ENCODE results near the gene CCDC85B.
"Not testable (repeated sequence)": the region's sequence is repeated elsewhere in the genome, so short reads cannot be mapped to it uniquely, and the experiment has no call there.

CCDC85B gene

DNA sequence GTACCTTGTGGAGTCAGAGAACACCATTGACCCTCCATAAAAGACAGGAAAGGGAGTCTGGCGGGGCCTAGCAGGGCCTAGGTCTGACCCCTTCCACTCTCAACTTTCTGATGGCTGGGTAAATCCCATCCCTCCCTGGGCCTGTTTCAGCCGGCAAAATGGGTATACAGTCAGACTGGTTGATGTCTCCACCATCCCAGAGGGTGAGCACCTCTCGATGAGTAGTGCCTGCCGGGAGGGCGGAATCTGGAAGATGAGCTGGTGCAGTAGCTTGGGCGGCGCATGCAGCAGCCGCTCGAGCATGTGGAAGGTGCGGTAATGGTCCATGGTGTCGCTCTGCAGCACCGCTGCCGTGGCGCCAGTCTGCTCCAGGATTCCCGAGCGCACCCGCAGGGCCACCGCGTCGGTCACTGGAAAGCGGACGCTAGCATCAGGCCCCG lies 2.7 kb upstream of the CCDC85B start:
- peak; percentile 66 for DNase-seq (ENCODE audit: low spot score)

- DNase-seq (ENCODE audit: low spot score) = peak; percentile 94
These were observed 2.2 kb upstream of the CCDC85B start, which contains the start of gene FIBP for GRCh38 chr11:65888163-65888814. Gene FIBP (minus strand): TSS chr11:65888471. CDS start chr11:65888418, 53 bp downstream.

DNA sequence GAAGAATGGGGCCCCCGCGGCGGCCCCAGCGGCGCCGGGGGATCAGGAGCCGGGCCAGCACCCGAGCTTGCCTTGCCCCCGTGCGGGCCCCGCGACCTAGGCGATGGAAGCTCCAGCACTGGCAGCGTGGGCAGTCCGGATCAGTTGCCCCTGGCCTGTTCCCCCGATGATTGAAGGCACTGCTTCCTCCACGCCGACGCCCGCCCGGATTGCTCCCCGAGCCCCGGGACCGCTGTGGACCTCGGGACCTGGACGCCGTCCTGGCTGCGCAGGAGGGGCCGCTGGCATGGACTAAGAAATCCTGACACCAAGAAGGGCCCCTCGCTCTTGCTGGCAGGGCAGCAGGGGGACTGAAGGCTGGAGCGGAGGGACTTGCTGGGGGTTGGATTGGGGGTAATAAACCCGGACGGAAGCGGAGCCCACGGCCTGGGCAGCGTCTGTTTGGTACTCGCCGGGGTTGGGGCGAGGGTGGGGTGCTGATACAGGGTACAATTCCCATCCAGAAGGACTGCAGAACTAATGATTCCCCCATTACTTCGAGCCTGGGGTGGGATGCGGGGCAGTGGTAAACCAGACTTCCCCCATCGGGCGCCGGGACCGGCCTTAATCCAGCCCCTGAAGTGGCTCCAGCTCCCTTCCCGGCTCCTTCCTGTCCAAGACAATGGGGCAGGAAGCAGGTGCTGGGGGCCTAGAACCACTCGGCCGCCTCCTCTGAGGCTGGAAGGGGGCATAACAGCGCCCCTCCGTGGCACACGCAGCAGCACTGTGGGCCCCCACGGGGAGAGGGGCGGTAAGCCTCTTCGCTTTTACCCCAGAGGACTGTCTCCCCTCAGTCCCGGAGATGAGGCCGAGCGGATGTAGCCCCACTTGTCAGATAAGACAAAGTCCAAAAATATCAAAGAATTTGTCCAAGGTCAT lies 1.0 kb downstream of the CCDC85B start:
- DNase-seq (ENCODE audit: low spot score) = peak; percentile 57

DNA sequence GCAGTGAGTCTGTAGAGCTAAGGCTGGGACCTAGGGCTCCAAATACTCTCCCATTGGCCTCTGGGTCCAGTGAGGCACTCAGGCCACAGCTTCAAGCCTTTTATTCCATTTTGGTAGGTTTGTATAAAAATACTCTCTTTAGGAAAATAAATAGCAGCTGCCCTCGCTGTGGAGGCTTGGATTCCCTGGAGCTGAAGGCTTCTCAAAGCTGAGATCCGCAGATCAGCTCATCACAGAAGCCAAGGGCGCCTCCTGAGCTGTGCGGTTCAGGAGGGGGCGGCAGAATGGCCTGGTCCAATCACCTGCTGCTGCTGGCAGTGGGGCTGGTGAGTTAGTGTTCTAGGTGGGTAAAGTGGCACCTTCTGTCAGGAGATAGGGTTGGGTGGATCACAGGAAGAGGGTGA lies 1.7 kb downstream of the CCDC85B start:
- not testable (repeated sequence) for DNase-seq (ENCODE audit: low spot score)

DNA sequence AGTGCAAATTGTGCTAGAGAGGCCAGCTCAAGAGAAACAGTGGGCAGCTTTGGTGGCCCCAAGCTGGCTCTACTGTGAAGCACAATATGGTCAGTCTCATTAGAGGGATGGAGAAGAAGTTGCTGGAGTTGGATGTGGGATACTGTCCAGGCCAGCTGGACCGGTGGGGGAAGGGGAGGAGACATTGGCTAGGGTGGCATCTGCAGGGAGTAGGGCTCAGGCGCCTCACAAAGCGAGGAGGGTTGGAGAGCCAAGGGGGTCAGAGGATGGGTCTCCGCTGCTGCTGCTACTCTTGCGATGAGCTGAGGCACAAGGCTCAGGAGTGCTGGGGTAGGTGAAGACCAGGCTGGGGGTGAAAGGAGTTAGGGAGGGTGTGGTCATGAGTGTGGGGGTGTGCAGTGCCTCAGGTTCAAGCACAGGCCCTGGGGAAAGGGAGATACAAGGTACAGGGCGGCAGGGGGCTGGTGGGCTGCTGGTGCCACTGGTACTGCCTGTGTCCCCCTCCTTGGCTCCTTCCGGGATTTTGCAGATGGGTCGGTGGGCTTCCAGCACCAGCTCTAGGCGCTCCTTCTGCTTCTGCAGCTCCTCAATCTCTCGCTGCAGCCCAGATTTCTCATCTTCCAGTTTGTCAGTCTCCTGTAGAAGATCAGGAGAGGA lies 2.3 kb downstream of the CCDC85B start:
- DNase-seq (ENCODE audit: low spot score) = no peak

GRCh38 chr11:65894034-65894591 lies 3.6 kb downstream of the CCDC85B start:
- no peak for DNase-seq (ENCODE audit: low spot score)

DNA sequence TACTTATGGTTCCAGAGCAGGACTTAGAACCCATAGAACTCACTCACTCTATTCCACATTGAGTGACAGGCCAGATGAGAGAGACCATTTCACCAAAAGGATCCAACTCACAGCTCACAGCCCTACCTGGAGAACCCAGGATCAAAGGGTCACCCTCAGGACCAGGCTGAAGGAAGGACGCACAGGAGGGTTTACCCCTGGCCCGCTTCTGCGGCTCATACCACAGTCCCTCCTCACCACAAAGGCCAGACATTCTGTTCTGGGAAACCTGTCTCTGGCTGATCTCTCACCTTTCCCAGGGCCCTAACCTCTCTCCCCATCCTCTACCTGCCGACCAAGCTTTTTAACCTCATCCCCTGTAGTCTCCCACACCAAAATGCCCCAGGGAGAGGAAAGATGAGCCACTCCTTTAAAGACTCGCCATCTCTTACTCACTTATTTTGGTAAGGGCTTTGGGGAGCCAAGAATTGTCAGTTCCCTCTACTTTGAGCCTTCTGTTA lies 5.1 kb downstream of the CCDC85B start:
- no peak for DNase-seq (ENCODE audit: low spot score)

DNA sequence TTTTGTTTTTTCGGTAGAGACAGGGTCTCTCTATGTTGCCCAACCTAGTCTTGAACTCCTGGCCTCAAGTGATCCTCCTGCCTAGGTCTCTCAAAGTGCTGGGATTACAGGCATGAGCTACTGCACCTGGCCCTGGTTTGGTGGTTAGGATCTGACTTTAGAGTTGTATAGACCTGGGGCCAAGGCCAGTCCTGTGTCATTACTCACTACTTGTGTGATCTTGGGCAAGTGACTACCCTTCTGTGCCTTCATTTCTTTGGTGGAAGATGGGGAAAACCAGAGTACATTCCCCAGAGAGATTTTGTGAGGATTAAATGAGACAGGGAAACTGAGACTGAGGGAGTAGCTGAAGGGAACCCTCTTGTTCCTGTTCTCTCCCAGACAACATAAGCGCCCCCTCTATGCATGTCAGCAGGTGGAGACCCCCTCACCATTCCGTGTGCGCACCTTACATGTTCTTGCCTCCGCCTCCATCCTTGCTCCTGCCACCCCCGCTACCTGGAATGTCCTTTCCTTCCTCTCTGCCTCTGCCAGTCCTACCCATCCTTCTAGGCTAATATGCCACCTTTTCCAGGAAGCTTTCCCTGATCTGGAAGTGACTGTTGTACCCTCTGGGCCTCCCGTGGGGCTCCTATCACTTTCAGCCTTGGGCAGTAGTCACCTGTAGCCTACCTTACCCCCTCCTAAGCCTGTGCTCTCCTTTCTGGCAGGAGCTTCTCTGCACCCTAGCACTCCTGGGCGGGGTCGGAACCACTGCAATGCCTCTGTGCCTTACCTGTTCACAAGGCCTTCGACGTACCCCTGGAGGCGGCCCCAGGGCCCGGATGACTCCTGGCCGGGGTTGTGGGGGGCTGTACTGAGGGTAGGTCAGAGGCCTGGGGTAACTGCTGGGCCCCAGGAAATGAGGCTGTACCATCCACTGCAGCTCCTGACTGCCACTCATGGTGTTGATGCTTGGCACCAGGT lies 5.8 kb downstream of the CCDC85B start:
- DNase-seq (ENCODE audit: low spot score) = no peak

GRCh38 chr11:65897020-65897471 lies 6.6 kb downstream of the CCDC85B start:
- DNase-seq (ENCODE audit: low spot score) = no peak

GRCh38 chr11:65898656-65899355 lies 8.3 kb downstream of the CCDC85B start:
- no peak for DNase-seq (ENCODE audit: low spot score)

DNA sequence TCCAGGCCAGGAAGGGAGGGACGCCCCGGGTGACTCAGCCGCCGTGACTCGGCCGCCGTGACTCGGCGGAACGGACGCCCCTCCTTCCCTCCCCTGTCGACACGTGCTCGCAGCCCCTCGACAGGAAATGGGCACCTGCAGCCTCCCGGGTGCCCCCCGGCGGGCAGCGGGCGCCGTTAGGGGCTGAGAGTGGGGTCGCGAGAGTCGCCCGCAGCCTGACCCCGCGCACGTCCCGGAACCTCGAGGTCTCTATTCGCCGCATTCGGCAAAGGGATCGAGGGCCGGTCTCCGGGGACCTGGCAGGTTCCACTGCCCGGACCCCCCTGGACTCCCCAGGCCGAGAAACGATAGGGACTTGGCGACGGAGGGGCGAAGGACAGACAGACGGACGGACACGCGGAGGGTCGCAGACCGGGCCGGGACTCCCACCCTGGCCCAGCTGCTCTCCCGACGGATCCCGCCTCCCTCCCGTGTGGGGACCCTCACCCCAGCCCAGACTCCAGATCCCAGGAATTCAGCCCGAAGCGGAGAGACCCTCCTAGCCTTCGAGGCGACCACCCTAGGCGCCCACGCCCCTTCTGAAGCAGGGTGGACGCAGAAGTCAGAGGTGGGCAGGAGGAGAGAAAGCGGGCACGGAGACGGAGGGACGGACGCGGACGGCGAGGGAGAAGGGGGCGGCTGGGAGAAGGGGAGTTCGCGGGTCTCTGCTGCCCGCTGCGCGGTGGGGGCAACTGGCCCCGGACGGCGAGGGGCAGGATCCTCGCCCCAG lies 9.1 kb downstream of the CCDC85B start:
- DNase-seq (ENCODE audit: low spot score) = peak; percentile 64

GRCh38 chr11:65900125-65900898 lies 9.8 kb downstream of the CCDC85B start, which contains the start of gene FOSL1:
Gene FOSL1 (minus strand): TSS chr11:65900388. CDS start chr11:65900339, 49 bp downstream.
- peak; percentile 95 for DNase-seq (ENCODE audit: low spot score)

DNA sequence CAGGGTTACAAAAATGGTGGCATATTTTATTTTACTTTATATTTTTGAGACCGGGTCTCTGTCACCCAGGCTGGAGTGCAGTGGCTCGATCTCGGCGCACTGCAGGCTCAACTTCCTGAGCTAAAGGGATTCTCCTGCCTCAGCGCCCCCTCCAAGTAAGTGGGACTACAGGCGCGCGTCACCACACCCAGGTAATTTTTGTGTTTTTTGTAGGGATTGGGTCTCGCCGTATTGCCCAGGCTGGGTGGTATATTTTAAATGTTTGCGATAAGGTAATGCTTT lies 10.4 kb downstream of the CCDC85B start:
- no peak for DNase-seq (ENCODE audit: low spot score)

GRCh38 chr11:65903068-65903481 lies 12.6 kb downstream of the CCDC85B start:
- peak; percentile 55 for DNase-seq (ENCODE audit: low spot score)

DNA sequence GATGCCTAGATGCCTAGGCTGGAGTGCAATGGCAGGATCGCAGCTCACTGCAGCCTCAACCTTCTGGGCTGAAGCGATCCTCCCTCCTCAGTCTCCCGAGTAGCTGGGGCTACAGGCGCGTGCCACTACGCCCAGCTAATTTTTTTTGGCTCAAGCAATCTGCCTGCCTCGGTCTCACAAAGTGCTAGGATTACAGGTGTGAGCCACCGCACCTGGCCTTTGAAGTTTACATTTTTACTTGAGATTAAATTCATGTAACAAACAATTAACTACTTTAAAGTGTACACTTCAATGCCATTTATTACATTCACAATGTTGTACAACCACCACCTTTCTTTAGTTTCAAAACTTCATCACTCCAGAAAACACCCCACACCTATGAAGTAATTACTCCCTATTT lies 13.2 kb downstream of the CCDC85B start:
- DNase-seq (ENCODE audit: low spot score) = no peak

GRCh38 chr11:65906602-65907001 lies 16.1 kb downstream of the CCDC85B start:
- no peak for DNase-seq (ENCODE audit: low spot score)

DNA sequence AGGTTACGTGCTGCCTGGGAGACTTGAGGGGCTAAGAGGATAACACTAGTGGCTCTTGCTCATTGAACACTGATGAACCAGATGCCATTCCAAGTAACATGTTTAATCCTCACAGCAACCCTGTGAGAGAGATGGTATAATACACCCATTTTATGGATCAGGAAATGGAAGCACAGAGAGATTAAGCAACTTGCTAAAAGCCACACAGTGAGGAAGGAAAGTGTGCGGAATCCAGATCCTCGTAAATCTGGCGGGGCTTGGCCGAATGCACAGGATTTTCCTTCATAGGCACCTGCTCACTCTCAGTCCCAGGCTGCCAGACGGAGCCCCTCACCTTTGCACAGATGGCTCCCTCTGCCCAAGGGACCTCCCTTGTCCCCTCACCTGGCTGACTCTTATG lies 17.4 kb downstream of the CCDC85B start:
- DNase-seq (ENCODE audit: low spot score) = no peak

- DNase-seq (ENCODE audit: low spot score) = peak; percentile 72
These were observed 21.5 kb downstream of the CCDC85B start for GRCh38 chr11:65911682-65912568.

All from iPS-NIHi11 (cell line).